ENCODE results near the gene IER5L.

The IER5L gene

GRCh38 chr9:129201866-129202265, 23.8 kb upstream of the IER5L start:
- Histone ChIP-seq H3K27me3 (ENCODE audit: insufficient read depth, low read length, poor library complexity) (no peaks in the 10 kb centered on the region), H3K27ac (ENCODE audit: low read length) (no peak overlapping the region), H3K4me3 (ENCODE audit: low read depth in 1 of 2, low read length in 2 of 2) (no peak overlapping the region), H3K9ac (ENCODE audit: low read depth, low read length) (no peak overlapping the region), H3K4me2 (ENCODE audit: insufficient read depth, low read length) (no peak overlapping the region), H3K9me3 (ENCODE audit: insufficient read depth, low read length, severe bottlenecking) (no peaks in the 10 kb centered on the region), H3K4me1 (ENCODE audit: insufficient read depth, low read length) (peaks cover 9% of the 10 kb centered on the region), H3K36me3 (ENCODE audit: insufficient read depth, low read length) (no peaks in the 10 kb centered on the region), H3K79me2 (ENCODE audit: insufficient read depth, low read length) (no peaks in the 10 kb centered on the region), H2AFZ (ENCODE audit: low read depth, low read length) (no peak overlapping the region), H4K20me1 (ENCODE audit: insufficient read depth, low read length) (no peaks in the 10 kb centered on the region)
- no peak for DNase-seq
- ATAC-seq (ENCODE audit: insufficient read depth, low read depth): no peak
- TF ChIP-seq EZH2 (IDR thresholded peaks at IDR 0.05; ENCODE audit: borderline replicate concordance, low read depth, low read length, severe bottlenecking): no peak
- TF ChIP-seq CTCF (IDR thresholded peaks at IDR 0.05; ENCODE audit: borderline replicate concordance, extremely low read depth, low read length, poor library complexity, severe bottlenecking): no peak

DNA sequence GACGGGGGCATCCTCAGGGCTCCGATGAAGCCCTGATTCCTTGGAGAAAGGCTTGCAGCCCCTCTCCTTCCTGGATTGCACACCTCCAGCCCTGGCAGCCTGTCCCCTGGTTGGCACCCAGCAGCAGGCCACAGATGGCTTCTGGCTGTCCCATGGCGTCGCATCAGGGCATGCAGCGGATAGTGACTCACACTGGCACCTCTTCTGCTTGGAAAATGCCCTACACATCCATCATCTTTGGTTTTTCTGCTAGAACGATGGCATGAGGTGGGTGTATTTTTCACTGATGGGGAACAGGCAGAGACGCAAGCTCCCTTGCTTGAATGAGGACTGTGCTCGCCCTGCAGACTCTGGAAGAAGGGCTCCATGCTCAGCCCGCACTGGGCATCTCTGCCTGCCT, 23.2 kb upstream of the IER5L start:
- H3K9ac ChIP-seq (ENCODE audit: low read depth, low read length): no peak overlapping the region
- DNase-seq (no peak), ATAC-seq (ENCODE audit: insufficient read depth, low read depth) (no peak)
- H2AFZ ChIP-seq (ENCODE audit: low read depth, low read length): no peak overlapping the region
- H3K4me1 ChIP-seq (ENCODE audit: insufficient read depth, low read length): peaks cover 9% of the 10 kb centered on the region
- H3K9me3 ChIP-seq (ENCODE audit: insufficient read depth, low read length, severe bottlenecking): no peaks in the 10 kb centered on the region
- no peak overlapping the region for H3K4me2 ChIP-seq (ENCODE audit: insufficient read depth, low read length)
- no peak for TF ChIP-seq EZH2 (IDR thresholded peaks at IDR 0.05; ENCODE audit: borderline replicate concordance, low read depth, low read length, severe bottlenecking)
- TF ChIP-seq CTCF (IDR thresholded peaks at IDR 0.05; ENCODE audit: borderline replicate concordance, extremely low read depth, low read length, poor library complexity, severe bottlenecking): no peak
- no peak overlapping the region for H3K27ac ChIP-seq (ENCODE audit: low read length)
- H4K20me1 ChIP-seq (ENCODE audit: insufficient read depth, low read length): no peaks in the 10 kb centered on the region
- H3K36me3 ChIP-seq (ENCODE audit: insufficient read depth, low read length): no peaks in the 10 kb centered on the region
- no peak overlapping the region for H3K4me3 ChIP-seq (ENCODE audit: low read depth in 1 of 2, low read length in 2 of 2)
- H3K27me3 ChIP-seq (ENCODE audit: insufficient read depth, low read length, poor library complexity): no peaks in the 10 kb centered on the region
- H3K79me2 ChIP-seq (ENCODE audit: insufficient read depth, low read length): no peaks in the 10 kb centered on the region

DNA sequence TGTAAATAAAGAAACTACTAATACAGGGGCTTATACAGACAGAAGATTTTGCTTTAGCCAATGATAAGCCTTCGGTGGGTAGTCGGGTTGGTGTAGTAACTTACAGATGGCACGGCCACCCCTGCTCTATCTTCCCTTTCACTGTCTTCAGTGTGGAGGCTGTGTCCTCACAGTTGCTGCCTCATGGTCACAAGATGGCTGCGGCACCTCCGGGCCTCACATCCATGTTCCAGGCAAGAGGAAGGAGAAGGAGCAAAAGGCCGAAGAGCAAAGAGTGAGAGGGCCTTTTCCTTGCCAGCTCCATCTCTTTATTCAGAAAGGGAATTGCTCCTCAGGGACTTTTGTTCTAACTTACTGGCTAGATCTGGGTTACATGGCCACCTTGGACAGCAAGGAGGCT, 22.2 kb upstream of the IER5L start:
- H3K4me3 ChIP-seq (ENCODE audit: low read depth in 1 of 2, low read length in 2 of 2): no peak overlapping the region
- H3K79me2 ChIP-seq (ENCODE audit: insufficient read depth, low read length): no peaks in the 10 kb centered on the region
- H3K36me3 ChIP-seq (ENCODE audit: insufficient read depth, low read length): no peaks in the 10 kb centered on the region
- no peak for ATAC-seq (ENCODE audit: insufficient read depth, low read depth)
- H4K20me1 ChIP-seq (ENCODE audit: insufficient read depth, low read length): no peaks in the 10 kb centered on the region
- H2AFZ ChIP-seq (ENCODE audit: low read depth, low read length): no peak overlapping the region
- TF ChIP-seq EZH2 (IDR thresholded peaks at IDR 0.05; ENCODE audit: borderline replicate concordance, low read depth, low read length, severe bottlenecking) (no peak), CTCF (IDR thresholded peaks at IDR 0.05; ENCODE audit: borderline replicate concordance, extremely low read depth, low read length, poor library complexity, severe bottlenecking) (no peak)
- no peaks in the 10 kb centered on the region for H3K9me3 ChIP-seq (ENCODE audit: insufficient read depth, low read length, severe bottlenecking)
- no peaks in the 10 kb centered on the region for H3K27me3 ChIP-seq (ENCODE audit: insufficient read depth, low read length, poor library complexity)
- DNase-seq: no peak
- H3K4me1 ChIP-seq (ENCODE audit: insufficient read depth, low read length): peaks cover 9% of the 10 kb centered on the region
- H3K27ac ChIP-seq (ENCODE audit: low read length): no peak overlapping the region
- no peak overlapping the region for H3K9ac ChIP-seq (ENCODE audit: low read depth, low read length)
- H3K4me2 ChIP-seq (ENCODE audit: insufficient read depth, low read length): no peak overlapping the region

DNA sequence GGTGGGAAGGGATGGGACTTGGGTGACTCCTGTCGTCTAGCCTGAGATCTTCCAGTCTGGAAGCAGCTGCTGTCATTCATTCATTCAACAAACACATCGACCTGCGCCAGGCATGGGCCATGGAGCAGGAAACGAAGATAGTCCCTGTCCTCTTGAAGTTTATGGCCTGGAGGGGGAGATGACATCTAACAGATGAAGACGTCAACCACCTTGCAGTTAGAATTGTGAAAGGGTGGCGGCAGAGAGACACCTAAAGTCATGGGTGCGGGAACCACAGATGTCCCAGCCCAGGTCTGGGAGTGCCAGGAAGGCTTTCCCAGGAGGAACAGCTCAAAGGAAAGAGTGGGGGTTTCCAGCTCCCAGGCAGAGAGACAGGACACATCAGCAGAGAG, 21.0 kb upstream of the IER5L start:
- DNase-seq (no peak), ATAC-seq (ENCODE audit: insufficient read depth, low read depth) (no peak)
- no peak overlapping the region for H3K4me3 ChIP-seq (ENCODE audit: low read depth in 1 of 2, low read length in 2 of 2)
- H3K9ac ChIP-seq (ENCODE audit: low read depth, low read length): no peak overlapping the region
- H3K36me3 ChIP-seq (ENCODE audit: insufficient read depth, low read length): no peaks in the 10 kb centered on the region
- peaks cover 9% of the 10 kb centered on the region for H3K4me1 ChIP-seq (ENCODE audit: insufficient read depth, low read length)
- H4K20me1 ChIP-seq (ENCODE audit: insufficient read depth, low read length): no peaks in the 10 kb centered on the region
- no peak overlapping the region for H2AFZ ChIP-seq (ENCODE audit: low read depth, low read length)
- H3K4me2 ChIP-seq (ENCODE audit: insufficient read depth, low read length): no peak overlapping the region
- H3K27me3 ChIP-seq (ENCODE audit: insufficient read depth, low read length, poor library complexity): peaks cover under 1% of the 10 kb centered on the region
- no peaks in the 10 kb centered on the region for H3K9me3 ChIP-seq (ENCODE audit: insufficient read depth, low read length, severe bottlenecking)
- no peaks in the 10 kb centered on the region for H3K79me2 ChIP-seq (ENCODE audit: insufficient read depth, low read length)
- no peak overlapping the region for H3K27ac ChIP-seq (ENCODE audit: low read length)
- no peak for TF ChIP-seq EZH2 (IDR thresholded peaks at IDR 0.05; ENCODE audit: borderline replicate concordance, low read depth, low read length, severe bottlenecking)
- TF ChIP-seq CTCF (IDR thresholded peaks at IDR 0.05; ENCODE audit: borderline replicate concordance, extremely low read depth, low read length, poor library complexity, severe bottlenecking): no peak

Data from DND-41 (cell line).